ENCODE results near the gene CAMK2B.

The CAMK2B gene

DNA sequence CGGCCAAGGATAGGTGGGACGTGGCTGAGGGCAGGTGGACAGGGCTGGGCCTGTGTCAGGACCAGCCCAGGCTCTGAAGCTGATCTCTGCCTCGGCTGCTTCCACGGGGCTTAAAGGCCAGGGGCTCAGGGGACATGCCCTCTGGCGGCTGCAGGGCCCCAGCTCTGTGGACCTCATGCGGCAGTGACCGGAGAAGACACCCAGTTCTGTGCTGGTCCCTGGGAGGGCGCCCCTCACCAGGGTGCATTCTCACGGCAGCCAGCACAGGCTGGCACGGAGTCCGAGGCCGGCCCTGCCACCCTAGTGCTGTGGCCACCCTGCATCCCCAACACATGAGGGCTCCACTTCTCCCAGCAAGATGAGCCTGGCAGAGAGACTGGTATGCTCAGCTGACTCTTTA is 94.3 kb downstream of the CAMK2B start:
- no peak for DNase-seq

DNA sequence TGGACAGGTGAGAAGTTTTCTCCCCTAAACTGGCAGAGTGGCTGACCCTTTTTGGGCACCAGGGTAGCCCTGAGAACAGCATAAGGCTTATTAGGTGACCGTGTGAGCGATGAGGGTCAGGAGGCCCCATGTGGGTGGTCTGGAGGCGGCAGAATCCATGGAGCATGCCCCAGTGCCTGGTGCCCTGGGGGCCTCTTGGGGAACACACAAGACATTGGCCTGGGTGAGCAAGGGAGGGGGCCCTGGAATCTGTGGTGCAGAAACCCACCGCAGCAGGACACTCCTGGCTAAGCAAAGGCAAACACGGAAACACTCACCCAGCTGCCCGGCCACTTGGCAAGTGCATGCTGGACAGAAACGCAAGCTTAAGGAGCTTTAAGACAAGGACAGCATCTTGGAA is 95.1 kb downstream of the CAMK2B start:
- DNase-seq, result no peak

DNA sequence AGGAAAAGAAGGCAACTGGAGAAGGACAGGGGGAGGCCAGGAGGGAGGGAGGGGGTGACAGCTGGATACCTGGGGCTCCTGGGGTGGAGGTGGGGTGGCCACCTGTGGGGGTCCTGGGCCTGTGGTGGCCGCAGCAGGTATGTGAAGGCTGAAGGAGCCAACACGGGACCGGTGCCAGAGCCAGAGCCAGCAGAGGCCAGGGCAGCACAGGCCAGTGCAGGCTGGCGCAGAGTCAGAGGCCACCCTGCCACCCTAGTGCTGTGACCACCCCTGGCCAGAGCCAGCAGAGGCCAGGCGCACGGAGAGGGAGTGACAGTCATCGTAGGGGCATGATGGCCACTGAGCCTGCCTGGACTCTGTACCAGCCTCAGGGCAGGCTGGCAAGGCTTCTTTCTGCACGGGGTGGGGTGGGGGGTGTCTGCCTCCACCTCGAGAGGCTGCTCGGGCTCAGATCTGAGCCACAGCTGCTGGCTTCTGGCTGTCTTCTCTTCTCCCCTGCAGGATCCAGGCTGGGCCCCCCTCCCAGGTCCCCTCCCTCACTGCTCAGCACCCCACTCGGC is 95.8 kb downstream of the CAMK2B start:
- no peak for DNase-seq

DNA sequence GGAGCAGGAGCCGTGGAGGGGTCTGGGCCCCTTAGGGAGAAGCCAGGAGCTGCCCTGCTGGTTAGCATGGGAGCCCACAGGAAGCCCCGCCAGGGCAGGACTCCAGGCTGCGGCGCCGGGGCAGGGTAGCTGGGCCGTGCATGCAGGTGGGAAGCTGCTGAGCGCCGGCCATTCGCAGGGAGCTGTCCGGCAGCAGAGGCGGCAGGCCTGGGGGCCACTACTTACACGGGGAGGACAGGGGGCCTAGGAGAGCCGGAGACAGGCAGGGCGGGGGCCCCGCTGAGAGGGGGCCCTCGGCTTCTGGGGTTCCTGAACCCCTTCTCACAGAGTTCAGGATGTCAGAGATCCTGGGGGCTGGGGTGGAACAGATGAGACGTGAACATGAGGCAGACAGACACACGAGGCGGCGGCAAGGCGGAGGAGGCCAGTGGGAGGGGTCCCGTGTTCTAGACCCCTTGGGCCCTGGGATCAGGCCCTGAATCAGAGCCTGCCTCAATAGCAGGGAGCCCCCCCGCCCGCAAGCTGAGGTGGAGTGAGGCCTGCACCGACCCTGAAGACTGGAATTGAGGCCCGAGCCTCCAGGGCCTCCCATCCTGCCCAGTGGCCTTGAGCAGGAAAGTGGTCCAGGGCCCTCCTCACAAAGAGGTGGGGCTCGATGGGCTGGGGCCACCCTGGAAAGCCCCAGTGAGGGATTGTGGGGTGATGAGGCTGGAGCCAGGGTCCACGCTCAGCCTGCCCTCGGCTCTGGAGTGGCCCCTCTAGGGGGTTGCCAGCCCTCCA is 96.6 kb downstream of the CAMK2B start:
- DNase-seq, result no peak

DNA sequence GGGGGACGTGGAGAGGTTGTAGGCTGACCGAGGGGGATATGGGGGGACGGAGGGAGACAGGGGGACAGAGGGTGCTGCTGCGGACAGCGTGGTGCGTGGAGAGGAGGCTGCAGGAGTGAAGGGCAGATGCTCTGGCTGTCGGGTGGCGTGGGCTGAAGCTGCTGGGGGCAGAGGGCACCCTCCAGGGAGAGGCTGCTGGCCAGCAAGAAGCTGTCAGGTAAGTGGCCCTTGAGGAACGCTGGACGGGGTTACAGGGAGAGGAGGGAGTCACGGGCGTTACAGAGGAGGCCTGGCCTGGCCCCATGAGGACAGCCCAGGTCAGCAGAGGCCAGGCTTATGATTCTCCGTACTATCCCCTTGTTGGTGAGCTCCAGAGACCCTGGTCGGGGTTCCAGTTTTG is 97.5 kb downstream of the CAMK2B start:
- no peak for DNase-seq

DNA sequence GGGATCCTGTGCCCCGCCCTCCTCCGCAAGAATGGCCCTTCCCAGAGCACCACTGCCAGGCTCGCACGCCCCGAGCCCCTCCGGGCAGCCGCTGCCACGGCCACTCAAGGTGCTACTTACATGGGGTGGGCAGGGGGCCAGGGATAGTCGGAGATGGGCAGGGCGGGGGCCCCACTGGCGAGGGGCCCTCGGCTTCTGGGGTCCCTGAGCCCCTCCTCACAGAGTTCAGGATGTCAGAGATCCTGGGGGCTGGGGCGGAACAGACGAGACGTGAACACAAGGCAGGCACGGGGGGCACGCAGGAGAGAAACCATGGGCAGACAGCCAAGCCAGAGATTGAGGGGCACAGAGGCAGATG is 99.0 kb downstream of the CAMK2B start:
- DNase-seq, result no peak

DNA sequence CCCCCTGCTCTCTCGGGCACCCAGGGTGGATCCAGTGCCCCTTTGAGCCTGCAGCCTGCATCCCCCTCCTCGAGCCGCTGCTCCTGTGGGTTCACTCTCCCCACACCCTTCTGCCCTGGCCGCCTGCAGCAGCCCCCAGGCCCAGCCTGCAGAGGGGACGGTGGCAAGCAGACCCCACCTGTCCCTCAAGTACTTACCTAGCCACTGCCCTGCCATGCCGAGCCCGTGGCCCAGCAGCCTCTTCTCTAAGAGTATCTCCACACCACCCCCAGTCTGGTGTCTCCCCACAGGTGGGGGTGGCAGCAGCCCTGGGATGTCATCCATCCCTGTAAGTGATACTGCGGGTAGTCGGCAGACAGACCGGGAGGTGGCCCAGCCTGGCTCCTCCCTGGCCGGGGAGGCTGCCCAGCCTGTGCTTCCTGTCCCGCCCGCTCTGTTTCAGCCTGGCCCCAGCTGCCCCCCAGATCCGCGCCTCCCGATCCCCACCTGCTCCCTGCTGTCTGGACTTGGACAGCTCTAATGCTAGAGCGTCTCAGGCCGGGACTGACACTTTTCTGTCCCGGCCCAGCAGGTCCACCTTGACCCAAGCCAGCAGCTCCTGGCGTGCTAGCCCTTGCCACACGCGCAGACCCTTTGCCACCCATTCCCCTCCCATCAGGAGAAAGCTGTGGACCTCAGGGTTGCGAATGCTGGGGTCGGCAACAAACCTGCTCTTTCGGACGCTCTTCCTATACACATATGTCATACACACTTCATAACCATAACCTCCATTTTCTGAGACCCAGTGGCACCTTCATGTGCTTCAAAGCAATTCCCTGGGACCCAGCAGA is 99.6 kb downstream of the CAMK2B start:
- peak; percentile 25 for DNase-seq

DNA sequence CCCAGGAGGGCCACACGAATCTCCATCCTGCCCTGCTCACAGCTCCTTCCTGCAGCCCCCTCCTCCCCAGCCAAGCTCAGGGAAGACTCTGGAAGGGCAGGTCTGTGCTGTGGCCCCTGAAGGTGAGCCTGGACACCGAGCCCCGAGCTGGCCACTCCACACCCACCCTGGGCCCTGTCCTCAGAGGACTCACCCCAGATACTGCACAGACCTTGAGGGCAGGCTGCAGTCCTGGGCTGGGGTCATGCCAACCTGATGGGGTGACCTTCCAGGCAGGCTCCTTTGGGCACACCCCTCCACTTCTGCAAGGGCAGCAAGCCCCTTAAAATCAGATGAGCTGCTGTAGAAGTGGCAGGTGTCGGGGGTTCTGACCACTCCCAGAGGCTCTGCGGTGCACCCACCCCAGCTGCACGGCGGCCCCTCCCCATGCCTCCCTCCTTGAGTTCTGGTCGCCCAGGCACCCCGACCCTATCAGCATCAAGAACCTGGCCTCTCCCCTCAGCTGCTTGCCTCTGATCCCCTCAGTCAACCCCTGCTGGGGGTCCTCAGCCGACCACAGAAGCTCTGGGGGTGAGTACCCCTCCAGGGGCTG is 100.3 kb downstream of the CAMK2B start:
- DNase-seq, result no peak

DNA sequence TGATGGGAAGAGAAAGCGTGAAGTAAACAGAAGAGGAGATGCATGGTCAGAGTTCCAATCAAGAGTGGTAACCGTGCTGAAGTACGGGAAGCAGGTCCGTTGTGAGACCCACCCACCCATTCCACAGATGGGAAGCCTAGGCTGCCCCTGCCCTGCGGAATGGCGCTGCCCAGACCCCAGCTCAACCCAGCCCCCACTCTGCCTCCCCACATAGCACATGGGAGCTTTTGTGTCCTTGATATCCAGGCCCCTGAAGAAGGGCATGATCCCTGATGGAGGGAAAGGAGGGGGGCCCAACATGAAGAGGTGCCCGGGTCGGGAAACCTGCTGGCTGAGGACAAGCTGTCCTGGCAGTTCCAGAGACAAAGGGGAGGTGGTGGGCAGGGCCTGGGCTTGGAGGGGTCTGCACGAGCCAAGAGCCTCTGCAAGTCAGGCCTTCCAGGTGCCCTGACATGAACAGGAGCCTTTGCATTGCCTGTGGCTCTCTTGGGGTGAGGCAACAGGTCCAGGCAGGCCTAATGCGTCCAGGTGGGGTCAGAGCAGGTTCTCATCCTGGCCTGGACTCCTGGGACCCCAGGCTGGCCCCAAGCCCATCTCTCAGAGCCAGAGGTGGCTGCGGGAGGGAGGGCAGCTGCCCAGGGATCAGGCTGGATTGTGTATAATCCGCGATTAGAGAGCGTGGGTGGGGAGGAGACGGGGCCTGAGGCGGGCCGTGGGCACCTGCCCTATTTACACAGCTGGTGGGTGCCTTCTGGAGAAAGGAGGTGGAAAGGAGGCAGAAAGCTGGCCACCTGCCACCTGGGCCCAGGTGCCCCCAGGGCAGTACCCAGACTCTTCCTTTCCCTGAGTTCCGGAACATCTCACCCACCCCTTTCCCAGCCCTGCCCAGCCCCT is 101.1 kb downstream of the CAMK2B start:
- DNase-seq, result peak; percentile 5

DNA sequence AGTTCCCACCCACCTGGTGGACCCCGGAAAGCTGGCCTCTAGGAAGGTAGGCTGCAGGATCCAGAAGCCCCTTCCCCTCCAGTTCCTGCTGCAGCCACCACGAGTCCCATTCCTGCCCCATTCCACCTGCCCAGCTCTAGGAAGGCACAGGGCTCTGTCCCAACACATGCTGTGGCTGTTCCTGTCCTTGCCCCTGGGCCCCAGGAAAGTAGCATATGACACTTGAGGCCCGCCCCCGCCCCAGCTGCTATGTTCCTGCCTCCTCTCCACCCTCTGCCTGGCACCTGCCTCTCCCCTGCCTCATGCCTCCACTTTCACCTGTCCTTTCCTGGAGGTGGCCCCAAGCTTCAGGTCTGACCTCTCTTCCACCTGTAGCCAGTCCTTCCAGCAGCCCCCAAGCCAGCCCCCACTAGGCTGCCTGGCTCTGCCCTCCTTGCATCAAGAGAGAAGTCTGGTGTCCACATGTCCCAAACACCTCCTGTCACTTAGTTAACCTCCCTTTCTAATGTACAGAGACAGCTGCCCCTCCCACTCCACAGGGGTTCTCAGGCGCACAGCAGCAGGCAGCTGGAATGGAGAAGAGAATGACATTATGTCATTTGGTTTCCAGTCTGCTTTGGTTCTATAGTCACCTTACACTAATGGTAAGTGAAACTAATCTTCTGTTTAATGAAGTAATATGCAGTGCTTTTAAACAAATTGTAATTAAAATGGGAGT is 101.9 kb downstream of the CAMK2B start:
- DNase-seq, result peak; percentile 2

DNA sequence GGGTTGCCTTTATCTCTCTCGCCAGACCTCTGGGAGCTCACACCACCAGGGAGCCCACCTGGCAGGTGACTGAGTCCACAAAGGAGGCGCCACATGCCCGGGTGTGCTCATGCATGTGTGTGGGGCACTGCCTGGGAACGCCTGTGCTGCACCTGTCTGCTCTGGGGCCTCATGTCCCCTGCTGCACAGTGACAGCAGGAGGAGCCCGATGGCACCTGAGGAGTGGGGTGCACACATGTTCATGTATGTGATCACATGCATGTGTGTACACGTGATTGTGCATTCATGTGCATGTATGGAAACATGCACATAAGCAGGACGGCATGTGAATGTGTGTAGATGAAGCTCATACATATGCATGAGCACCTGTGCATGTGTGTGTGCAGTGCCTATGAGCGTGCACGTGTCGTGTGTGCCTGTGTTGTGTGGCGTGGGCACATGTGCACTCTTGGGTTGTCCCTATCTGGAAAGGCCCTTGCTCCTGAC is 102.6 kb downstream of the CAMK2B start:
- peak; percentile 0 for DNase-seq

DNA sequence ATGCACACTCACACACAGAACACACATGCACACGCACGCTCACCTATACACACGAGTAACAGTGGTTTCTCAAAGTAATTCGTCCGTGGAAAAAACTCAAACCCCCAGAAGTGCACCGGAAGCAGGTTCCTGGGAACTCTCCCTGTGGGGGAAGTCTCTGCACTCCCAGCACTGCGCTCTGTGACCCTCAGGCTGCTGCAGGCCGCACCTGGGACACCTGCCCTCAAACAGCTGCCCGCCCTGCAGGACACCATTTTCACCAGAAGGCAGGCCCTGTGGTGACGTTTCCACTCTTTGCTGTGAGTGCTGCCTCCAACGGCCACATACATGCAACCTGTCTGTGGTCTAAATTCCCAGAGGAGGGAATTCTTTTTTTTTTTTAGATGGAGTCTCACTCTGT is 103.3 kb downstream of the CAMK2B start:
- peak; percentile 0 for DNase-seq

DNA sequence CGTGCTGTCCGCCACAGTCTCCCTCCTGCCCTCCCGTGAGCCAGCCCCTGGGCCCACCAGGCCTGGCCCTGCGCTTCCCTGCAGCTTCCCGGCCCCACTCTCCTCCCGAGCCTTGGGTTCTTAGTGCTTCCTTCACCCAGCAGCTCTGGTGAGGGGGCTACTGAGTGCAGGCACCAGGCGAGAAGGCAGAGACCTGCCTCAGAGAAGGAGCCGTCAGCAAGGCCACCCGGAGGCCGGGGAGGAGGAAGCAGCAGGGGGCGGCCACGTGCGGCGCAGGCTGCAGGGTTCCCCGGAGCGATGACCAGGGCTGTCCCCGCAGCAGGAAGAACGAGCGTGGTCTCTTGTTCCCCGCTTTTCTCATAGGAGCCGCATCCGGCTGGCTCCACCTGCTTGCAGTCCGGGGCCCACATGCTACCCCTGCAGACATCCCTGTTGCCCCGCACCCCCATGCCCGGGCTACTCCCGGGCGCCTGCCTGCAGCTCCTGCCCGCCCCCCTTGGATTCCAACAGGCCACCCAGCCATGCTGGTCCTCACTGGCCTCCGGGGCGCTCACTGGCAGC is 104.1 kb downstream of the CAMK2B start:
- no peak for DNase-seq

DNA sequence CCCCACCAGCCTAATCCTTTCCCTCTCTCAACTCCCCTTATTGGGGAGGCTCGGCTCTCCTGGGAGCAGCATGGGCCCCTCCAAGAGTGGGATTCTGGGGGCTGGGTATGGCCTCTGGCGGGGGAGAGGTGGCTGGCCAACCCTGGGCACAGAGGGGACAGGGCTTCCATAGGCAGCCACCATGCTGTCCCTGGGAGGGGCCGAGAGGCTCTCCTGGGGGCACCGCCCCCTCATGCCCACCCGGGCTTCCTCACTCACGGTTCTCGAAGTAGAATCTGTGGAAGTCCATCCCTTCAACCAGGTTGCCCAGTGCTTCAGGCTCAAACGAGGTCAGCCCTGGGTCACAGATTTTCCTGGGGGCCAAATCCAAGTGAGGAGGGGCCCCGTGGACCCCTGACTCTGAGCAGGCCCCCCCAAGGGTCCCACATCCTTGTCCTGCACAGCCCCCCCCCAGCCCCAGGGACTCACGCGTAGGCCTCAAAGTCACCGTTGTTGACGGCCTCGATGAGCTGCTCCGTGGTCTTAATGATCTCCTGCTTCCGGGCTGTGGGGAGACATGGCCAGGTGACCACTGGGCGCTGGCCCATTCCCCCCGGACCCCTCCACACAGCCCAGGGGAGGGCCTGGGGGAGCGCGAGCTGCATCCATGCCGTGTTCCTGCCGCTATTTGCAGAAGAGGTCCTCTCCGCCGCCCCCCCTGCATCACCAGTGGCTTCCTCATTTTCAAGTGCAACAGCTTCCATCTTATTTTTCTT is 104.9 kb downstream of the CAMK2B start:
- DNase-seq, result no peak

DNA sequence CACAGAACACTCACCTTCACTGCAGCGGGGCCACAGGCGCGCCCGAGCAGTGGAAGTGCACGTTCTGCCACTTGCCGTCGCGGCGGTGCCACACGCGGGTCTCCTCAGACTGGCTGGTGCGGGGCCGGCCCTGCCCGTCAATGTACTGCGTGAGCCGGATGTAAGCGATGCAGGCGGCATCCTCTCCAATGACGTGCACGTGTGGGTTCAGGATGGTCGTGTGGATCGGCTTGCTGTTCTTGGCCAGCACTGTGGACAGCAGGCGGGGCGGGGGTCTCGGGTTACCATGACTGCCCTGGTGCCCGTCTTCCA is 105.4 kb downstream of the CAMK2B start:
- DNase-seq, result no peak

DNA sequence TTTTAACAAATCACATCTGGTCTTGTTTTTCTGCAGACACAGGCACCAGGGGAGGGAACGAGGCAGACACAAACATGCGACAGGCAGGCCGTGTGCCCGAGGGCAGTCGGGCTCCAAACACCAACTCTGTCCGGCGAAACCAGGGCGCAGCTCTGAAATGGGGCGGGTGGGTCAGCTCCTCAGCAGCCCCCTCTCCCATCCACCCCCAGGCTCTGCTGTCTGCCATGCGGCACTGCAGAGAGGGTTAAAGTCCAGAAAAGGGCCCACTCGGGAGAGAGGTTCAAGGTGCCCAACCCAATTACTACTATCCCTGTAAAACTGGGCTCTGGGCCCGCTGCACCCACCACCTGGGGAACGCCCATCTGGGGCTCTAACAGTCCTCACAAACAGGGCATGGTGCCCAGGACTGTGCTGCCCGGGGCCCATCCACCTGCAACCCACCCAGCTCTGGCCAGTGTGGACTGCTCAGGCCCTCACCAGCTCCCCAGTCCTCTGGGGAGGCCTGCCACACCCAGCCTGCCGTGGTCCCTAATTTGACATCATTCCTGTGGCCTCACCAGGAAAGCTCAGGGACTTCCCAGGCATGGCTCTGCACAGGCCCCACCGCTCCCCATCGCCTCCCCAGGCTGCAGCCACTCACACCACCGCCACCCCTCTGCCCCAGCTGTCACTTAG is 105.9 kb downstream of the CAMK2B start:
- no peak for DNase-seq

DNA sequence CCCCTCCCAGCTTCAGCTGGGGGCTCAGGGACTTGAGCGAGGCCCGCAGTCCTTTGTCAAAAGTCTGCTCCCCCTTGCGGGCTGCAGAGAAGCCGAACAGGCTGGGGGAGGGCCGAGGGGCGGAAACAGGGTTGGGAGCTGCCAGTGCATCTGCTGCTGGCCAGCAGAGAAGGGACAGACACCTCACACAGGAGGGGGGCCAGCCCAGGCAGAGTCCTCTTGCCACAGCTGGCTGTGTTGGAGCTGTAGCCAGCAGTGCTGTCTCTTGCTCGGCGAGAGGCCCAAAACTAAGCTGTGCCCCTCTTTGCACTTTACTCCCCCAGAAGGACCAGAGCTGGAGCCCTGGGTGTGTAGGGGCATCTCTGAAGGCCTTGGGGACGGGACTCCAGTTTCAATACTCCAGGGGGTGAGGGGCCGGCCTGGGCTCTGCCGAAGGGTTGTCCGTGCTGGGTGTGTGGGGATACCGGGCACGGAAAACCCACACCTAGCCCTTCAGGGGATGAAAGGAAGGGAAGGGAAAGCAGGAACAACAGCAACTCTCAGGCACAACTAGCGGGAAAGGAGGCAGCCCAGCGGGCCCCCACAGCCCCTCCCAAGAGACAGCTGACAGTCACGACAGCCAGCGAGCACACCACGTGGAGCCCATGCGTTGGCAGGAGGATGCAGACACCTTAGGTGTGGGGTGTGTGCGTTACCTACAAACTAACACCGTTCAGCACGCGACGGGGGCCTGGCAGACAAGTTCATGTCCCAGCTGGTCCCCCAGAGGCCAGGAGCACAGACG is 106.8 kb downstream of the CAMK2B start:
- no peak for DNase-seq

DNA sequence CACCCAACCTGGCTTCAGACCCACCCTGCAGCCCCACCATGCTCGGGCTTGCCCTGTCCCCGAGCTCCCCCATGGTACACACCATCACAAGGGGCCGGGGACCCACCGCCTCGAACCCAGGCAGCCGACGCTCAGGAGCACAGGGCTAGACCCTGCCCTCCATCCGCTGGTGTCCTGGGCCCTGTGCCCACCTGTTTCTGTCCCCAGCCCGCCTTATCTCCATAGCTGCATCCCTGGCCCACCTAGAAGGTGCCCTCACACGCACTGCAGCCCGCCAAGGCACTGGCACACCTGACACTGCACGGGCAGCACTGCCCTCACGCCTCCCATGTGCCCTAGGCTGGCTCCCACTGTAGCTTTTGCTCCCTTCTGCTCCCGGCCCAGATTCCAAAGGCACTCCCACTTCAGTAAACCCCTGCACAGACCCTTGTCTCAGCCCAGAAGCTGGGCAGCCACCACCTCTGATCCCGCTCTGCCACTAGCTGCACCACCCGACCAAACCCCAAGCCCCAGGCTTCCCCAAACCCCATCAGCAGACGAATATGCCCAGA is 107.5 kb downstream of the CAMK2B start:
- DNase-seq, result no peak
